ENCODE data around the gene CCDC186. TPM values are rescaled to one million over a fixed set of nuclear protein-coding genes. Genes with fewer than 3 reads are reported as not detected.

CCDC186 gene
- total RNA-seq, 1 experiment from 2014 or later, result 14.4 TPM

DNA sequence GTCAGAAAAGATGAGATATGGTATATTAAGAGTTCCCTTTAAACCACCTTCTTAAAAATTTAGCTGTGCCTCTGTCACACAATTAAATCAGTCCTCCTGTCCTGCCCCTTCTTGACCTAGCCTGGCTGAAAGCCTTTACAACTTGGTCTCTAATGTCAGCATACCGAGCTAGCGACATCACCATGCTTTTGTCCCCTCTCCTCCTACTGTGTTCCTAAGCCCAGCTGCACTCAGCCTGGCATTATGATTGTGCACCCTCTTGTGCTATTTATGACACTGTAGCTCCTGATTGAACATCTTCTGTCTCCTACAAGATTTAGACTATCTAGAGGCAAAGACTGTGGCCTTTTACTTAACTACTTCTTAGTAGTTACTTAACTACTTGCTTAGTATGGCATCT, 34.3 kb upstream of the CCDC186 start:
- no peak for ATAC-seq

DNA sequence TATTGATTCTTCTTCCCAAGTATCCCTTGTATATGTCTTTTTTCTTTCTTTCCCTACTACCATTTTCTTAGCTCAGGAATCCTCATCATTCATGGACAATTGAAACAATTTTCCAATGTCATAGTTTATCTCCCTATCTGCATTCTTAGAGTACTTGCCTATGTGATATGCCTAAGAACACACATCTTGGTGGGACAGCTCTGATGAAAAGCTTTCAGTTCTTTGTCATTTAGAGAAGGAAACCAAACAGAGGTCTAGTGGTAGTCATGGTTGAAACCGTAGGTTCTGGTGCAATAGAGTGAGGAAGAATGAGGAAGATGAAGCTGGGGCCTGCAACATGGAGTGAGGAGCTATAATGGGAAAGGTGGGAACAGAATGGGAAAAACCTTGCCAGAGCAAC, 33.3 kb upstream of the CCDC186 start:
- ChIA-PET POLR2A (no interaction called here), CTCF (interaction anchor here (0.6 kb wide), 1 partner anchor 1687 kb away, joined by 3 read pairs; no protein-coding TSS in a partner anchor)
- Histone ChIP-seq H3K27ac (ENCODE audit: low read length) (no peak overlapping the region), H3K4me1 (ENCODE audit: control insufficient read depth, insufficient read depth, low read length) (no peaks in the 10 kb centered on the region), H3K27me3 (ENCODE audit: control insufficient read depth, insufficient read depth, low read length) (peaks cover 22% of the 10 kb centered on the region), H3K4me3 (ENCODE audit: low read depth in 2 of 2, low read length in 2 of 2) (no peak overlapping the region), H3K9me3 (ENCODE audit: control insufficient read depth, insufficient read depth, low read depth, low read length) (no peaks in the 10 kb centered on the region), H3K36me3 (ENCODE audit: control insufficient read depth, insufficient read depth, low read length) (no peaks in the 10 kb centered on the region)
- ATAC-seq (no peak), DNase-seq (ENCODE audit: low read depth, low spot score) (no peak)
- no TSS peak for BruUV-seq (replicated peaks)
- TF ChIP-seq, protein P1, sequence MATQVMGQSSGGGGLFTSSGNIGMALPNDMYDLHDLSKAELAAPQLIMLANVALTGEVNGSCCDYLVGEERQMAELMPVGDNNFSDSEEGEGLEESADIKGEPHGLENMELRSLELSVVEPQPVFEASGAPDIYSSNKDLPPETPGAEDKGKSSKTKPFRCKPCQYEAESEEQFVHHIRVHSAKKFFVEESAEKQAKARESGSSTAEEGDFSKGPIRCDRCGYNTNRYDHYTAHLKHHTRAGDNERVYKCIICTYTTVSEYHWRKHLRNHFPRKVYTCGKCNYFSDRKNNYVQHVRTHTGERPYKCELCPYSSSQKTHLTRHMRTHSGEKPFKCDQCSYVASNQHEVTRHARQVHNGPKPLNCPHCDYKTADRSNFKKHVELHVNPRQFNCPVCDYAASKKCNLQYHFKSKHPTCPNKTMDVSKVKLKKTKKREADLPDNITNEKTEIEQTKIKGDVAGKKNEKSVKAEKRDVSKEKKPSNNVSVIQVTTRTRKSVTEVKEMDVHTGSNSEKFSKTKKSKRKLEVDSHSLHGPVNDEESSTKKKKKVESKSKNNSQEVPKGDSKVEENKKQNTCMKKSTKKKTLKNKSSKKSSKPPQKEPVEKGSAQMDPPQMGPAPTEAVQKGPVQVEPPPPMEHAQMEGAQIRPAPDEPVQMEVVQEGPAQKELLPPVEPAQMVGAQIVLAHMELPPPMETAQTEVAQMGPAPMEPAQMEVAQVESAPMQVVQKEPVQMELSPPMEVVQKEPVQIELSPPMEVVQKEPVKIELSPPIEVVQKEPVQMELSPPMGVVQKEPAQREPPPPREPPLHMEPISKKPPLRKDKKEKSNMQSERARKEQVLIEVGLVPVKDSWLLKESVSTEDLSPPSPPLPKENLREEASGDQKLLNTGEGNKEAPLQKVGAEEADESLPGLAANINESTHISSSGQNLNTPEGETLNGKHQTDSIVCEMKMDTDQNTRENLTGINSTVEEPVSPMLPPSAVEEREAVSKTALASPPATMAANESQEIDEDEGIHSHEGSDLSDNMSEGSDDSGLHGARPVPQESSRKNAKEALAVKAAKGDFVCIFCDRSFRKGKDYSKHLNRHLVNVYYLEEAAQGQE (IDR thresholded peaks at IDR 0.05; ENCODE audit: insufficient read depth in 1 of 2, low read depth in 2 of 2, low read length in 1 of 2), result no peak
- TF ChIP-seq SIN3A (IDR thresholded peaks at IDR 0.05; ENCODE audit: borderline replicate concordance, insufficient read depth, low read depth, low read length), result no peak
- TF ChIP-seq POLR2AphosphoS5 (IDR thresholded peaks at IDR 0.05; ENCODE audit: low read depth, low read length), result no peak
- no peak for TF ChIP-seq TCF7L2 (IDR thresholded peaks at IDR 0.05; ENCODE audit: low read depth, low read length)
- TF ChIP-seq, protein P2, sequence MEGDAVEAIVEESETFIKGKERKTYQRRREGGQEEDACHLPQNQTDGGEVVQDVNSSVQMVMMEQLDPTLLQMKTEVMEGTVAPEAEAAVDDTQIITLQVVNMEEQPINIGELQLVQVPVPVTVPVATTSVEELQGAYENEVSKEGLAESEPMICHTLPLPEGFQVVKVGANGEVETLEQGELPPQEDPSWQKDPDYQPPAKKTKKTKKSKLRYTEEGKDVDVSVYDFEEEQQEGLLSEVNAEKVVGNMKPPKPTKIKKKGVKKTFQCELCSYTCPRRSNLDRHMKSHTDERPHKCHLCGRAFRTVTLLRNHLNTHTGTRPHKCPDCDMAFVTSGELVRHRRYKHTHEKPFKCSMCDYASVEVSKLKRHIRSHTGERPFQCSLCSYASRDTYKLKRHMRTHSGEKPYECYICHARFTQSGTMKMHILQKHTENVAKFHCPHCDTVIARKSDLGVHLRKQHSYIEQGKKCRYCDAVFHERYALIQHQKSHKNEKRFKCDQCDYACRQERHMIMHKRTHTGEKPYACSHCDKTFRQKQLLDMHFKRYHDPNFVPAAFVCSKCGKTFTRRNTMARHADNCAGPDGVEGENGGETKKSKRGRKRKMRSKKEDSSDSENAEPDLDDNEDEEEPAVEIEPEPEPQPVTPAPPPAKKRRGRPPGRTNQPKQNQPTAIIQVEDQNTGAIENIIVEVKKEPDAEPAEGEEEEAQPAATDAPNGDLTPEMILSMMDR (IDR thresholded peaks at IDR 0.05), result no peak
- intact Hi-C loops (cut with micrococcal nuclease; ENCODE audit: unreplicated experiment) (no loop called here), in situ Hi-C loops (cut with HindIII; ENCODE audit: low pct_unique_long_range_greater_than_20kb, low sequenced_read_pairs) (no loop called here)

More for the DNA sequence above, 34.3 kb upstream of the CCDC186 start:
- no peak for DNase-seq (ENCODE audit: low read depth, low spot score)
- peaks cover 19% of the 10 kb centered on the region for H3K27me3 ChIP-seq (ENCODE audit: control insufficient read depth, insufficient read depth, low read length)
- BruUV-seq (replicated peaks), result no TSS peak
- no peaks in the 10 kb centered on the region for H3K4me1 ChIP-seq (ENCODE audit: control insufficient read depth, insufficient read depth, low read length)
- in situ Hi-C loops (cut with HindIII; ENCODE audit: low pct_unique_long_range_greater_than_20kb, low sequenced_read_pairs) (no loop called here), intact Hi-C loops (cut with micrococcal nuclease; ENCODE audit: unreplicated experiment) (no loop called here)
- no peaks in the 10 kb centered on the region for H3K36me3 ChIP-seq (ENCODE audit: control insufficient read depth, insufficient read depth, low read length)
- H3K4me3 ChIP-seq (ENCODE audit: low read depth in 2 of 2, low read length in 2 of 2), result no peak overlapping the region
- no peak overlapping the region for H3K27ac ChIP-seq (ENCODE audit: low read length)
- CTCF ChIA-PET, result no interaction called here
- TF ChIP-seq POLR2AphosphoS5 (IDR thresholded peaks at IDR 0.05; ENCODE audit: low read depth, low read length), result no peak
- H3K9me3 ChIP-seq (ENCODE audit: control insufficient read depth, insufficient read depth, low read depth, low read length), result no peaks in the 10 kb centered on the region
- POLR2A ChIA-PET, result no interaction called here

DNA sequence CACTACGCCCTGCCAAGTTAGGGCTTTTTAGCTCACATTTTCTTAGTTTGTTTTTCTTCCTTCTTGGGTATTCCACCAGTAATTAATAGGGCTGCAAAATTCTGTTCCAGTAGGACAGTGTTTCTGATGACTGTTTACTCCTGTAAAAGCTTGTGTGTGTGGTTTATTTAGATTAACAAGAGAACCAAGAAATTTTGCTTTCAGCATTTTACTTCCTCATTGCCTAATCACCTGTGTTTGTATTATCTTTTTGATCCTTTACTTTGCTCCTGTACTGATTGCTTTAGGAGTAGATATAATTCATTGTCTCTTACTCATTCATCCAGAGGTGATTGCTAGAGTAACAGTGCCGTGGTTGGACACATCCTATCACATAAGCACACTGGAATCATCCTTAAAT, 32.9 kb upstream of the CCDC186 start:
- ChIA-PET POLR2A (interaction anchor here (0.6 kb wide), 1 partner anchor 86 kb away, joined by 3 read pairs; no protein-coding TSS in a partner anchor), CTCF (interaction anchor here (0.6 kb wide), 1 partner anchor 1686 kb away, joined by 3 read pairs; no protein-coding TSS in a partner anchor)
- intact Hi-C loops (cut with micrococcal nuclease; ENCODE audit: unreplicated experiment), result no loop called here
- Histone ChIP-seq H3K9me3 (ENCODE audit: control insufficient read depth, insufficient read depth, low read depth, low read length) (no peaks in the 10 kb centered on the region), H3K27ac (ENCODE audit: low read length) (no peak overlapping the region), H3K4me1 (ENCODE audit: control insufficient read depth, insufficient read depth, low read length) (no peaks in the 10 kb centered on the region), H3K4me3 (ENCODE audit: low read depth in 2 of 2, low read length in 2 of 2) (no peak overlapping the region), H3K36me3 (ENCODE audit: control insufficient read depth, insufficient read depth, low read length) (no peaks in the 10 kb centered on the region), H3K27me3 (ENCODE audit: control insufficient read depth, insufficient read depth, low read length) (peaks cover 22% of the 10 kb centered on the region)
- DNase-seq (ENCODE audit: low read depth, low spot score) (no peak), ATAC-seq (no peak)
- BruUV-seq (replicated peaks), result no TSS peak
- no peak for TF ChIP-seq SIN3A (IDR thresholded peaks at IDR 0.05; ENCODE audit: borderline replicate concordance, insufficient read depth, low read depth, low read length)
- no peak for TF ChIP-seq POLR2AphosphoS5 (IDR thresholded peaks at IDR 0.05; ENCODE audit: low read depth, low read length)
- TF ChIP-seq, protein P2 (IDR thresholded peaks at IDR 0.05), result no peak
- TF ChIP-seq, protein P1 (IDR thresholded peaks at IDR 0.05; ENCODE audit: insufficient read depth in 1 of 2, low read depth in 2 of 2, low read length in 1 of 2), result no peak
- no peak for TF ChIP-seq TCF7L2 (IDR thresholded peaks at IDR 0.05; ENCODE audit: low read depth, low read length)
- in situ Hi-C loops (cut with HindIII; ENCODE audit: low pct_unique_long_range_greater_than_20kb, low sequenced_read_pairs), result no loop called here

Measured in Panc1 (cell line).